Measurements from ENCODE around the gene CYP2J2.
A peak's percentile ranks its signal among the peaks of the same experiment; 100 is the strongest.
"Not testable (repeated sequence)": the region's sequence is repeated elsewhere in the genome, so short reads cannot be mapped to it uniquely, and the experiment has no call there.

The CYP2J2 gene

GRCh38 chr1:59919746-59920145 lies 6.8 kb downstream of the CYP2J2 start:
- no peak for DNase-seq

- no peak for DNase-seq
Observed at GRCh38 chr1:59917785-59918180, 8.8 kb downstream of the CYP2J2 start.

GRCh38 chr1:59917026-59917784 lies 9.4 kb downstream of the CYP2J2 start:
- DNase-seq: no peak

GRCh38 chr1:59915516-59915915 lies 11.1 kb downstream of the CYP2J2 start:
- DNase-seq: no peak

GRCh38 chr1:59914791-59915286 lies 11.7 kb downstream of the CYP2J2 start:
- not testable (repeated sequence) for DNase-seq

- no peak for DNase-seq
Observed at GRCh38 chr1:59908682-59909081, 17.9 kb downstream of the CYP2J2 start.

GRCh38 chr1:59908084-59908483 lies 18.5 kb downstream of the CYP2J2 start:
- no peak for DNase-seq

GRCh38 chr1:59906931-59907330 lies 19.6 kb downstream of the CYP2J2 start:
- no peak for DNase-seq

GRCh38 chr1:59903141-59903754 lies 23.3 kb downstream of the CYP2J2 start:
- DNase-seq: peak; percentile 7

- DNase-seq: peak; percentile 12
Observed at GRCh38 chr1:59901770-59902388, 24.7 kb downstream of the CYP2J2 start.

- no peak for DNase-seq
Observed at GRCh38 chr1:59900640-59901039, 25.9 kb downstream of the CYP2J2 start.

GRCh38 chr1:59898927-59899326 lies 27.6 kb downstream of the CYP2J2 start:
- peak; percentile 13 for DNase-seq

GRCh38 chr1:59897165-59897564 lies 29.4 kb downstream of the CYP2J2 start:
- no peak for DNase-seq

GRCh38 chr1:59892841-59893811 lies 33.4 kb downstream of the CYP2J2 start:
- no peak for DNase-seq

GRCh38 chr1:59885160-59885832 lies 41.3 kb downstream of the CYP2J2 start:
- no peak for DNase-seq

GRCh38 chr1:59880735-59881134 lies 45.8 kb downstream of the CYP2J2 start:
- DNase-seq: no peak

- DNase-seq: no peak
Observed at GRCh38 chr1:59879996-59880505, 46.5 kb downstream of the CYP2J2 start.

- peak; percentile 57 for DNase-seq
Observed at GRCh38 chr1:59879574-59879973, 47.0 kb downstream of the CYP2J2 start.

GRCh38 chr1:59878370-59878769 lies 48.2 kb downstream of the CYP2J2 start:
- no peak for DNase-seq

GRCh38 chr1:59877108-59877682 lies 49.4 kb downstream of the CYP2J2 start:
- DNase-seq: no peak

GRCh38 chr1:59871746-59872145 lies 54.8 kb downstream of the CYP2J2 start:
- DNase-seq: no peak

GRCh38 chr1:59866462-59866861 lies 60.1 kb downstream of the CYP2J2 start:
- DNase-seq: no peak

All from fibroblast of upper back skin (primary cell).